HG03520 (cell line): ENCODE results near the gene GARIN5B.

Source experiments
- ATAC-seq: cut with Tn5 transposase; IDR thresholded peaks from one replicate; pipeline ENCODE4 v1.9.1; 2021; ENCODE audit warnings: mild to moderate bottlenecking, moderate library complexity; ENCODE audit not compliant: unreplicated experiment

Gene GARIN5B

DNA sequence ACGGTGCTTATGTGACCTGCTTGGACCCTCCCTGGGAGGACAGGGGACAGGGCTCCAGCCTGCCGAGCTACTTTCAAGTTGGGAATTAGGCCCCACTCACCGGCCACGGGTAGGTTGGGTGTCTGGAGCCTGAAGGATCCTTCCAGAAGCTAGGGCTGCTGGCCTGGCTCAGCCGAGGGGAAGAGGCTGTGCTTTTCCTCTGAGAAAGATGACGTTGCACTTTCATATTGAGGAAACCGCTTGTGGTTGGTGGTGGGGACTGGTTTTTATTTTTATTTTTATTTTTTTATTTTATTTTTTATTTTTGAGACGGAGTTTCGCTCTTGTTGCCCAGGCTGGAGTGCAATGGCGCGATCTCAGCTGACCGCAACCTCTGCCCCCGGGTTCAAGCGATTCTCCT lies 37.9 kb downstream of the GARIN5B start, which contains the start of gene TMEM150B:
Gene TMEM150B (minus strand): TSS at position 170 of the 400 bp plus-strand sequence. CDS start 4,305 bp downstream, outside the sequence.
- no peak for ATAC-seq

GRCh38 chr19:55324662-55325061 lies 38.4 kb downstream of the GARIN5B start:
- no peak for ATAC-seq

DNA sequence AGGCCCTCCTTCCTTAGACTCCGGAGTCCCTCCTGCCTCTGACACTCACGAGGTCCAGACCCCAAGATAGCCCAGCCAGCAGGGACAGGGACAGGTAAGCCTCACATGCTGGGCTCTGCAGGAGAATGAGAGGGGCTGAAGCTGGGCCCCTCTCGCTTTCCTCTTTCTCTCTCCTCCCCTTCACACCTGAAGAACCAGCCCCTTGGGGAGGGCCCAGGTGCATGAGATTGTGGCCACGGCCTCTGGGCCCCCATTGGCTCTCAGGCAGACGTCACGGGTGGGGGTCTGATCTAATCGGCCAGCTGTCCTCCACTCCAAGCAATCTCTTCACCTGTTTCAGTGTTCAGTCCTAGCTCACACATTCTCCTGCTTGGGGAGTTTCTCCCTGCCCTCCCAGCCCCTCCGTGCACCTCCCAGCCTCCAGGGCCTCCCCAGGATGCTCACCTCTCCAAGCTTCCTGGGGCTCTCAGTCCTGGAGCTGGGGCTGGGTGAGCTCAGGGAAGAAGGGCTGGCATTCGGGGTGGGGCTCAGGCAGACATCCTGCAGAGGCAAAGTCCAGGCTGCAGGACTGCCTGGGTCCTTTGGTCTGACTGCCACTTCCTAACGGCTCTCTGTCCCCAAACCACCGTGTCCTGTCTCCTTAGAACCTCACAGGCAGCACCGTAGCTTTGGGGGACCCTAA lies 40.7 kb downstream of the GARIN5B start:
- ATAC-seq, result no peak

- no peak for ATAC-seq
These were observed 41.5 kb downstream of the GARIN5B start for GRCh38 chr19:55321466-55322137.

DNA sequence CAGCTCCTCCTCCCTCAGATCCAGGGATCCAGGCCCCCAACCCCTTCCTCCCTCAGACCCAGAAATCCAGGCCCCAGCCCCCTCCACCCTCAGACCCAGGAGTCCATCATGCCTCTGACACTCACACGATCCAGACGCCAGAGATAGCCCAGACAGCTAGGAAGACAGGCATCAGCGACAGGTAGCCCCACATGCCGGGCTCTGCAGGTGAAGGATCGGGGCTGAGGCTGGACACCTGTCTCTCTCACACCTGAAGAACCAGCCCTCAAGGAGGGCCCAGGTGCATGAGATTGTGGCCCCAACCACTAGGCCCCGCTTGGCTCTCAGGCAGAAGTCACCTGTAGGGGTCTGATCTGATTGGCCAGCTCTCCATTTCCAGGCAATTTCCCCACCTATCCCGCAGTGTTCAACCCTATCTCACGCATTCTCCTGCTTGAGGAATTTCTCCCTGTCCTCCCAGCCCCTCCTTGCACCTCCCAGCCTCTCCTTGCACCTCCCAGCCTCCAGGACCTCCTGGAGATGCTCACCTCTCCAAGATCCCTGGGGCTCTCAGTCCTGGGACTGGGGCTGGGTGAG lies 42.1 kb downstream of the GARIN5B start:
- no peak for ATAC-seq

GRCh38 chr19:55319785-55320184 lies 43.3 kb downstream of the GARIN5B start:
- no peak for ATAC-seq

GRCh38 chr19:55316646-55317045 lies 46.4 kb downstream of the GARIN5B start:
- ATAC-seq, result no peak

DNA sequence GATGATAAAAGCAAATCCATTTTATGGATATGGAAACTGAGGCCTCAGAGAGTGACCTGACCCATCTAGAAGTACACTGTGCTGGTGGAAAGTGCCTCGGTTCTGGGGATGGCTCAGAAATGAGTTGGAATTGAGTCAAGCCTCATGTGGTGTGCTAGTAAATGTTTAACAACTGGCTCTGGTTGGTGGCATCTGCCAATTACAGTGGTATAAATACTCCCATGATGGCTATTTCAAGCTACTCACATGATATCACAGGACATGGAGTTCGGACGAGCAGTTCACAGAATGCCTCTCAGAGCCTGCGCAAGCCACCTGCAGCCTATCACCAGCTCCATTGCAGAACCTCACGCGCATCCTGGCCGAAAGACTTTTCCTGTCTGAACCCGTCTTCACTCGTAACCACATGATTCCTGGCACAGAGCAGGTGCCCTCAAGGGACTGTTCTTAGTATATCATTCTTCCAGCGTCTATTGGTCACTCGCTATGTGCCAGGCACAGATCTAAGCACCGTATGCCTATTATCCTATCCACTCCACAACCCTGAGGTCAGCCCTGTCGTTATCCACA lies 47.0 kb downstream of the GARIN5B start:
- ATAC-seq, result no peak

- ATAC-seq, result no peak
These were observed 48.7 kb downstream of the GARIN5B start for GRCh38 chr19:55314396-55314795.

DNA sequence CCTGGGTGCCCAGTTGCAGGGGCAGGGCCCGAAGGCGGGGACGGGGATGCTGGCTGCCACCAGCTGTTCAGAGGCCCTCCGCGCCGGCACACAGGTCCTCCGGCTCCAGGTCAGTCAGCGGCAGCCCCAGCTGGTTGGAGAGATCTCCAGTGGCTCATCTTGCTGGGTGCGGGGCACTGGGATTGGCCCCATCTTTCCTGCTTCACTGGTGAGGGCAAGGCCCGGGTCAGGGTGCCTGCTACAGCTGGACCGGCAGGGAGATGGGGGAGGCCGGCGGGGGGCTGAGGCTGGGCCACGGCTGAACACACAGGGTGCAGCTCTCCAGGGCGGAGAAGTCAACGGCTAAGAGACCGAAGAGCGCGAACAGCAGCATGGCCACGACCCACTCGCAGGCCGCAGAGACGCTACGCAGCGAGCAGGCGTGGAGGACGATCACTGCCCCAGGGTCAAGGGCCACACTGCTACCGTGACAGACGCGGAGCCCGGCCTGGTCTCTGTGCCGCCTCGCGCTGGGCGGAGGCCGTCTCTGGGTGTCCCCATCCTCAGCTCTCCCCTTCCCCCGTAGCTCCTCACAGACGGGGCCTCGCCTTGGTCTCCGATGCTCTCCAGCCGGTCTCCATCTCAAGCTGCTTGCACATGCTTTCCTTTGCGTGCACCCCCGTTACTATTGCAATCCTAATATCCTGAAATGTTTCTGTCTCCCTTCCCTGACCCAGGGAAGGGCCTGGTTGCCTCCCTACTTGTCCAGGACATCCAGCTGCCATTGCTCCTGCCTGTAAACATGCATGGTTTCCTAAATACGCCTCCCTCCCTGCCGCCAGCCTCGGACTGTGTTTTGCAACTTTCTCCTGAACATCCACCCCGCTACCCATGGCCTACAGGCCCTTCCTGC lies 50.2 kb downstream of the GARIN5B start:
- no peak for ATAC-seq

GRCh38 chr19:55311797-55312196 lies 51.3 kb downstream of the GARIN5B start:
- no peak for ATAC-seq

DNA sequence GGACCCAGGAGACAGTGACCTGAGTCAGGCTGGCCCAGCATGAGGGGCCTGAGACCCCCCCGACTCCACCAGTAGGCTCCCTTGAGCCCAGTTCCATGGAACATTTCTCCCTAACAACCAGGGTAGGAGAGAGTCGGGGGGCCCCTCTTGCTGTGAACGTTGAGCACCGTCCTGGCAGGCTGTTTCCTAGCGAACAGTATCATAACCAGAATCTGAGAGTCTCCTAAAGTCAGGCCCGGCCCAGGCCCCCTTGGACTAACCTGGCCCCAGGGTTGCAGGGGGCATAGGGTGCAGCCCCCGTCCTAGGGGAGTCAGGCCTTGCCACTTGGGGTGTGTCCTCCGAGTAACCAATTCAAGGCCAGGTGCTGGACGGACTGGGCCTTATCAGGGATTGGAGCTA lies 51.7 kb downstream of the GARIN5B start:
- no peak for ATAC-seq

- no peak for ATAC-seq
These were observed 52.6 kb downstream of the GARIN5B start for GRCh38 chr19:55310498-55310897.

GRCh38 chr19:55309448-55309847 lies 53.6 kb downstream of the GARIN5B start:
- no peak for ATAC-seq

DNA sequence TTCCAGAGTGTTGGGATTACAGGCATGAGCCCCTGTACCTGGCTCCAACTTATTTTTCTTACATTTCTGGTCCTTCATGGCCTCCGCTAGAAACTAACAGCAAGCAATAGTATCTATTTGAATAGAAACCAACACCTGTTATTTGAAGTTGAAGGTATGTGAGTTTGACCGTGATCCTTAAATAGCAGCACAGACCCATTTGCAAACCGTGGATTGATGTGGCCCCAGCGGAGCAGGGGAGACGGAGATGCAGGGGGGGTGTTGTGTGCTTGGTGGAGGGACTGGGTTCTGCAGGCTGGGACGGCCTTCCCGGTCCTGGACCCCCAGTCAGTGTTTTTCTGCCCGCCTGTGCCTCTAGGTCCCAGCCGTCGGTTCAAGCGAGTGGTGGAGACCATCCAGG lies 54.8 kb downstream of the GARIN5B start:
- ATAC-seq, result no peak

- ATAC-seq, result no peak
These were observed 56.3 kb downstream of the GARIN5B start for GRCh38 chr19:55306712-55307111.

DNA sequence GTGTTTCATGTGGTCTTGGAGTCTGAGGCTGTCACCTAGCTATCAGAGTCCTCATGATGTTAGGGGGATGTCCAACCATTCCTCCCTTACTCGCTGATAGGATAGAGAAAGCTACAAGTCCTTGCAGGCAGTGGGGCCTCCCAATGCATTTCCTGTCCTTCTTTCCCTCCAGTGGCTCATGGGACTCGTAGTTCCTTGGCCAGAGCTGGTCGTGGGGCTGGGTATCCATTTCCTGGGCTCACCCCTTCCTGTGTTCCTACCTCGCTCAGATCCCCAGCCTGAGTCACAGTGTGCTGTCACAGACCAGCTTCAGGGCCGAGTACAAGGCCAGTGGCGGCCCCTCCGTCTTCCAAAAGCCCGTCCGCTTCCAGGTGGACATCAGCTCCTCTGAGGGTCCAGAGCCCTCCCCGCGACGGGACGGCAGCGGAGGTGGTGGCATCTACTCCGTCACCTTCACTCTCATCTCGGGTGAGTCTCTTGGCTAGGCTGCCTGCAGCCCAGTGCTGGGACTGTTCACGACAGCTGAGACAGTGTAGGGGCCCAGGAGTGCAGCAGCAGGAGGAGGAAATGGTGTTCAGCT lies 57.0 kb downstream of the GARIN5B start:
- ATAC-seq, result no peak

GRCh38 chr19:55305491-55305890 lies 57.6 kb downstream of the GARIN5B start:
- no peak for ATAC-seq

DNA sequence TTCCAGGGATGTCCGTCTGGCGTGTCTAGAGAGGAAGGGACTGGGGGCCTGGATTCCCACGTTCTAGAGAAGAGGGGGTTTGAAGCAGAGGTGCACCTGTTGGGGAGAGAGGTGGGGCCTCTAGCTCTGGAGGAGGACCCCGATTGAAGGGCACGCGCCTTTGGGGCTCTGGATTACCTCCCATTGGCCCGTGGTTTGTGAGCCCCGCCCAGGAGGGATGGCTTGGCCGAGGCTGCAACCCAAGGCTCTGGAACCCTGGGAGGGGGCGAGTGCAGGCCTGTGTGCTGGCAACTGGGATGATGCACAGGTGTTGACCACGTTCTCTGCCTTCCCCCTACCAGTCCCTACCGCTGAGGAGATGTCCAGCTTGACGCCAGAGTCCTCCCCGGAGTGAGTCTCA lies 58.1 kb downstream of the GARIN5B start:
- no peak for ATAC-seq
